Osteoblast (primary cell): Measurements from ENCODE around the gene INPP4B. TPM values are rescaled to one million over a fixed set of nuclear protein-coding genes. Genes with fewer than 3 reads are reported as not detected.
A peak's percentile ranks its signal among the peaks of the same experiment; 100 is the strongest.

ENCODE experiments used
- DNase-seq: peaks from one replicate; pipeline ENCODE4 v3.0.0; 2011; ENCODE audit warnings: low spot score, mixed read lengths; ENCODE audit not compliant: insufficient read length; ENCODE audit errors: missing footprints
- H2AFZ ChIP-seq: 2 replicates; pipeline ENCODE4 v1.6.0; 2011; ENCODE audit warnings: mild to moderate bottlenecking, low read length
- H3K27ac ChIP-seq: 2 replicates; pipeline ENCODE4 v1.5.1; 2011; ENCODE audit warnings: mild to moderate bottlenecking, low read depth, low read length, moderate library complexity
- H3K27me3 ChIP-seq: 2 replicates; pipeline ENCODE4 v1.6.0; 2012; ENCODE audit warnings: mild to moderate bottlenecking, control low read depth, inconsistent platforms, low read length, moderate library complexity; ENCODE audit not compliant: insufficient read depth
- H3K36me3 ChIP-seq: 2 replicates; pipeline ENCODE4 v1.5.1; 2011; ENCODE audit warnings: mild to moderate bottlenecking, low read length, control low read depth, moderate library complexity; ENCODE audit not compliant: insufficient read depth
- H3K4me1 ChIP-seq: 2 replicates; pipeline ENCODE4 v1.5.1; 2011; ENCODE audit warnings: mild to moderate bottlenecking, low read length, control low read depth, moderate library complexity; ENCODE audit not compliant: insufficient read depth
- H3K4me2 ChIP-seq: 2 replicates; pipeline ENCODE4 v1.6.0; 2011; ENCODE audit warnings: mild to moderate bottlenecking, low read length; ENCODE audit not compliant: insufficient read depth
- H3K4me3 ChIP-seq: fragments of 200-600 bp; sonication (generic); 3 replicates; pipeline ENCODE4 v1.5.1; 2012; ENCODE audit warnings: mild to moderate bottlenecking, low read length, inconsistent platforms; ENCODE audit not compliant: insufficient read depth
- H3K79me2 ChIP-seq: 2 replicates; pipeline ENCODE4 v1.6.0; 2012; ENCODE audit warnings: mild to moderate bottlenecking, low read length, control low read depth, inconsistent platforms; ENCODE audit not compliant: insufficient read depth
- H3K9me3 ChIP-seq: 2 replicates; pipeline ENCODE4 v1.5.1; 2011; ENCODE audit warnings: low read depth, low read length, control low read depth
- H4K20me1 ChIP-seq: 2 replicates; pipeline ENCODE4 v1.6.0; 2012; ENCODE audit warnings: mild to moderate bottlenecking, low read length, control low read depth; ENCODE audit not compliant: insufficient read depth
- total RNA-seq: library from RNA; depleted of rRNA; stranded (reverse); fragments of >200 nt; gene quantifications from 2 replicates; pipeline ENCODE4 v1.2.3, GENCODE V29; 2012
- TF ChIP-seq, protein P1 (sequence below): IDR thresholded peaks from 2 replicates; pipeline ENCODE4 v1.5.1; 2011; ENCODE audit warnings: mild to moderate bottlenecking, low read depth, low read length, moderate library complexity; ENCODE audit errors: extremely low read depth

INPP4B gene
- total RNA-seq, 1 donor = 11.6 TPM

DNA sequence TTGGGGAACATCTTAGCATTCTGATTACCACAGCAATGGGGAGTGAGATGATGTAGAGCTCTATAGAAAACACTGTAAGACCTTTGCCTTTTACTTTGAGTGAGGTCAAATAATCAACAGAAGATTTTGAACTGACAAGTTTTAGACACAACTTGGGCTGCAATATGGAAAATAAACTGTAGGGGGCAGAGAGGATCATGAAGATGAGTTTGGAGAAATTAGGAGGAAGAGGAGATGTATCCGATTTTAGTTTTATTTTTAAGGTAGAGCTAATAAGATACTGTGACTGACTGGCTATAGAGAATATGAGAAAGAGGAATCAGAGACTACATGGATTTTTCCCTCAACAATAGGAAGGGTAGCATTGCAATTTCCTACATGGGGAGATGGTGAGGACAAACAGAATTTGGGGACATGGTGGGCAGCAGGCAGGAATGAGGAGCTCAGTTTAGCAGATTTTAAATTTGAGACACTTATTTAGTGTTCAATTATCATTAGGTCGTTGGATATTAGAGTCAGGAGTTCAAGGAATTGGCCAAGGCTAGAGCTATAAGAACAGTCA, 563.1 kb downstream of the INPP4B start:
- H3K36me3 ChIP-seq = no peaks in the 10 kb centered on the region
- no peak overlapping the region for H3K4me2 ChIP-seq
- no peak overlapping the region for H3K27ac ChIP-seq
- TF ChIP-seq, protein P1, sequence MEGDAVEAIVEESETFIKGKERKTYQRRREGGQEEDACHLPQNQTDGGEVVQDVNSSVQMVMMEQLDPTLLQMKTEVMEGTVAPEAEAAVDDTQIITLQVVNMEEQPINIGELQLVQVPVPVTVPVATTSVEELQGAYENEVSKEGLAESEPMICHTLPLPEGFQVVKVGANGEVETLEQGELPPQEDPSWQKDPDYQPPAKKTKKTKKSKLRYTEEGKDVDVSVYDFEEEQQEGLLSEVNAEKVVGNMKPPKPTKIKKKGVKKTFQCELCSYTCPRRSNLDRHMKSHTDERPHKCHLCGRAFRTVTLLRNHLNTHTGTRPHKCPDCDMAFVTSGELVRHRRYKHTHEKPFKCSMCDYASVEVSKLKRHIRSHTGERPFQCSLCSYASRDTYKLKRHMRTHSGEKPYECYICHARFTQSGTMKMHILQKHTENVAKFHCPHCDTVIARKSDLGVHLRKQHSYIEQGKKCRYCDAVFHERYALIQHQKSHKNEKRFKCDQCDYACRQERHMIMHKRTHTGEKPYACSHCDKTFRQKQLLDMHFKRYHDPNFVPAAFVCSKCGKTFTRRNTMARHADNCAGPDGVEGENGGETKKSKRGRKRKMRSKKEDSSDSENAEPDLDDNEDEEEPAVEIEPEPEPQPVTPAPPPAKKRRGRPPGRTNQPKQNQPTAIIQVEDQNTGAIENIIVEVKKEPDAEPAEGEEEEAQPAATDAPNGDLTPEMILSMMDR = peak; percentile 66
- H3K79me2 ChIP-seq = no peaks in the 10 kb centered on the region
- no peaks in the 10 kb centered on the region for H3K9me3 ChIP-seq
- no peaks in the 10 kb centered on the region for H4K20me1 ChIP-seq
- H3K4me1 ChIP-seq = no peaks in the 10 kb centered on the region
- no peak for DNase-seq
- no peak overlapping the region for H2AFZ ChIP-seq
- no peaks in the 10 kb centered on the region for H3K27me3 ChIP-seq
- no peak overlapping the region for H3K4me3 ChIP-seq

DNA sequence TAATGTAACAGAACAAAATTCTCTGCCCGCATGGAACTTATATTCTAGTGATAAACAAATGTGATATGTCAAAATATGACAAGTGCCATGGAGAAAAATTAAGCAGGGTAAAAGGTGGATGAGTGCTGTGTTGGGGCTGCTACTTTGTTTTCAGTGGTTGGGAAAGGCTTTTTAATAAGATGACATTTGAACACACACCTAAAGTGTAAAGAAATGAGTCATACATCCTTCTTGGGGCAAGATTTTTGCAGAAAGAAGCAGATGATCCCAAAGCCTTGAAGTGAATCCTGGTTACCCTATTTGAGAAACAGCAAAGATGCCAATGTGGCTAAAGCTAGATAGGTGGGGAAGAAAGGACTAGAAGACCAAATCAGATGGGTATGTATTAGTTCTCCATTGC, 564.1 kb downstream of the INPP4B start:
- Histone ChIP-seq H3K9me3 (no peaks in the 10 kb centered on the region), H3K27ac (no peak overlapping the region), H3K4me3 (no peak overlapping the region), H3K4me1 (no peaks in the 10 kb centered on the region), H3K27me3 (no peaks in the 10 kb centered on the region), H3K36me3 (no peaks in the 10 kb centered on the region), H3K79me2 (no peaks in the 10 kb centered on the region), H3K4me2 (no peak overlapping the region), H4K20me1 (no peaks in the 10 kb centered on the region), H2AFZ (no peak overlapping the region)
- TF ChIP-seq, protein P1 = no peak
- no peak for DNase-seq

DNA sequence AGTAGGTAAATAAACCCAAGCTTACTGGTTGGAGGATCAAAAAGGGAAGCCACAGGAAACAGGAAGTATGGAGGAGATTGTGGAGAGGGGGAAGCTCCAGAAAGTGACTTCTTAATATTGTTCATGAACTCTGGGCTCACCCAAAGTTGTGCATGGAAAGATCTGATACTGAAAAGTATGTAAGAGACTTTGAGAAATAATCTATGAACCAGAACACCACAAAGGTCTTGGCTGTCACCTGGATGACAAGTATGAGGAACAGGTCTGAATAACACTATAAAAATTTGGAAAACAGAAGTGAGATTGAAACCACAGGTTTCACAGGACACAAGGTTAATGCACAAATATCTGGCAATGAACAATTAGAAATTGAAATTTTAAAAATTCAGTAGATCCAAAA, 567.4 kb downstream of the INPP4B start:
- H3K9me3 ChIP-seq = no peaks in the 10 kb centered on the region
- no peak overlapping the region for H3K4me3 ChIP-seq

DNA sequence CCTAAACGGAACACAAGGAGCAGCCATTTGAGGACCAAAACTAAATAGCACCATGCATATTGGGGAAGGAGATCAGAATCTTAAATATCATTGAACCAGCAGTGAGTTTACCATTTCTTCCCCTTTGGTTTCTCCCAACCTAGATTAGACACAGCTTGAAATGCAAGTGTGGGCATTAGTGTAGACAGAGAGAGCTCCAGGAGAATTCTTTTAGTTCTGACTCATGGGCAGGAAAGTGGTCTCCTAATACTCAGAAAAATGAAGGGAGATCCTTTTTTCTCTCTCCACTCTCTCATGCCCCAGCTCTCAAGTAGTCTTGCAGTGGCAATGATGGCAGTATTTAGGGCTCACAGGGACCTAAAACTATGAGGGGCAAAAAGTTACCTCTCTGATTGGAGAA, 567.9 kb downstream of the INPP4B start:
- Histone ChIP-seq H3K79me2 (no peaks in the 10 kb centered on the region), H3K4me2 (no peak overlapping the region)
- TF ChIP-seq, protein P1 = no peak

More for the DNA sequence above, 567.4 kb downstream of the INPP4B start:
- no peak overlapping the region for H2AFZ ChIP-seq
- no peak for DNase-seq
- no peak overlapping the region for H3K27ac ChIP-seq
- no peaks in the 10 kb centered on the region for H3K79me2 ChIP-seq
- H3K36me3 ChIP-seq = no peaks in the 10 kb centered on the region
- no peaks in the 10 kb centered on the region for H4K20me1 ChIP-seq
- H3K4me1 ChIP-seq = no peaks in the 10 kb centered on the region
- no peak overlapping the region for H3K4me2 ChIP-seq
- H3K27me3 ChIP-seq = no peaks in the 10 kb centered on the region
- TF ChIP-seq, protein P1 = no peak

More for the DNA sequence above, 567.9 kb downstream of the INPP4B start:
- H3K36me3 ChIP-seq = no peaks in the 10 kb centered on the region
- no peak overlapping the region for H3K27ac ChIP-seq
- no peak overlapping the region for H3K4me3 ChIP-seq
- no peaks in the 10 kb centered on the region for H3K27me3 ChIP-seq
- no peak for DNase-seq
- no peaks in the 10 kb centered on the region for H4K20me1 ChIP-seq
- no peak overlapping the region for H2AFZ ChIP-seq
- H3K9me3 ChIP-seq = no peaks in the 10 kb centered on the region
- H3K4me1 ChIP-seq = no peaks in the 10 kb centered on the region
